NCI-H526 (cell line): Measurements from ENCODE around the gene HAPLN1.

Experiments
- DNase-seq, 2 experiments: peaks; one replicate each; lab custom pipeline; 2025; lab: John Stamatoyannopoulos, UW

Gene HAPLN1

DNA sequence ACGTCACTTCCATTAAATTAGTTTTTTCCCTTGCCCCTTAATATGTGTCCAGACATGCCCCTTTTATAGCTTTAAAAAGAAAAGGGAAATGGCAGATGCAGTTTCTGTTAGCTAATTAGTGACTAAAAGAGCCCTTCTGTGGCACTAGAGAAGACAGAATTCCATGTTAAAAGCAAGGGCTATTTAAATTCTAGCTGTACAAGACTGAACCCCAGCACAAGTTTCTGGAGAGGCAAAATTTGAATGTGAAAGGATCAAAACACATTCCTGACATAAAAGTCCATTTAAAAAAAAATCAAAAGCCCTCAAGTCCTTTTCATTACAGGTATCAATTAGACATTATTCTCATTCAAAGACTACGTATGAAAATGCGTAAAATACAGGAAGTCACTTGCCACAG lies 78.7 kb downstream of the HAPLN1 start:
- DNase-seq: no peak

DNA sequence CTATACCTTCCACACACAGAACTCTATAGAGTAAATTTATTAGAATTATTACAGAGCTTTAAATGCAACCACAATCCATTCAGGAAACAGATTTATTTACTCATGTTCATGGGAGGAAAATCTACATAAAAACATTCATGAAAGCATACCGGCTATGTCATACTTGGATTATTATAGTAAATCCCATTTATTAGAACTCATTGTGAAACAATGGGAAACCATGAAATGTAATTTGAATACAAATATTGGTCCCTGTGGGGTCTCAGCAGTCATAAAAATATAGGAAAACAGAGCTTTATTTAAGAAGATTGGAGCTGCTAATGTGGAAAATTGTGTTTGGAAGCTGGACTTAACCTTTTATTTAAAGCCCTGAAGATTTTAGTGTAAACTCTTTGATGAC lies 80.7 kb downstream of the HAPLN1 start:
- DNase-seq: no peak

DNA sequence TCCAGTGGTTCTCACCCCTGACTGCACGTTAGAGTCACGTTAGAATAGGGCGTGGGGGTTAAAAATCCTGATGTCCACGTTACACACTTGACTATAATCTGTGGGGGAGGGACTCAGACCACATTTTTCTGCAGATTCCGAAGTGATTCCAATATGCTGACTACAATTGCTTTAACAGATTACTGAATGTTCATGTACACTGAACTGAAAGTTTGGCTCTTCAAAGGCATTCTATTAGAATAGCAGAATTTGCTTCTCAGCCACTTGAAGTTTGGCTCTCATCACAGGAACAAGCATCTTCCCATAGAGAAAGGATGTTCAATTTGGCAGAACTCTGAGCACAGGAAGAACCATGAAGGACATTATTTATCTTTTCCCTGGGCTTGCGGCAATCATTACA lies 84.5 kb downstream of the HAPLN1 start:
- DNase-seq: no peak

DNA sequence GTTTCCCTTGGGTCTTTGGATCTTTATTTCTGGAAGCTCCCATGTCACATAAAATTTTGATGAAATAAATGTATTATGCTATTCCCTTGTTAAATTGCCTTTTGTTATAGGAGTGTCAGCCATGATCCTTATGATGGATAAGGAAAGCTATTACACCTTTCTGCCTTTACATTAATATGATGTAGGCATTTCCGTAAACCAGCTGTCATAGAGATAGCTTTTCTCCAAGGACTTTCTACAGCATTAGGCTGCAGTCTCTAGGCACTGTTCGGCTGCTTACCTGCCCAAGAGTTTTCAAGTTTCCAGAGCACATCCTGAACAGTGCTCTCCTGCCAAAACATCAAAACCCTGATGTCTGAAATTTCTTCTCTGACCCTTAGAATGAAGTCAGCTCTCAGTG lies 87.4 kb downstream of the HAPLN1 start:
- DNase-seq: no peak

DNA sequence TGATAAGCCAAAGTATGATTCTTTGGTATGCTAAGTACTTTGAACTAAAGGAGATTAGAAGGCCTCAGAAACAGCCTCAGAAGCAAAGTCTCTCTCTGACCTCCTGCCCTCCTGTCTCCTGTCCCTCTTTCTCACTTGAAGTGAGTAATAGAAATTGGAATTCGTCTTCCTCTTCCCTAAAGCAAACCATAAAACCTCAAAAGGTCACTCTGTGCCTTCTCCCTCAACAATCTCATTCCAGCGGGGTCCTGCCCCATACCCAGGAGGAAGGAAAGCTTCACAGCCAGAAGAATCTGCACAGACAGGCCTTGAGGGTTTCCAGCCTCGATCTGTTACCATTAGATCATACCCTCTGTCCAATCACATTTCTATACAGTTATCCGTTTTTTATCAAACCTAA lies 87.8 kb downstream of the HAPLN1 start:
- no peak for DNase-seq

DNA sequence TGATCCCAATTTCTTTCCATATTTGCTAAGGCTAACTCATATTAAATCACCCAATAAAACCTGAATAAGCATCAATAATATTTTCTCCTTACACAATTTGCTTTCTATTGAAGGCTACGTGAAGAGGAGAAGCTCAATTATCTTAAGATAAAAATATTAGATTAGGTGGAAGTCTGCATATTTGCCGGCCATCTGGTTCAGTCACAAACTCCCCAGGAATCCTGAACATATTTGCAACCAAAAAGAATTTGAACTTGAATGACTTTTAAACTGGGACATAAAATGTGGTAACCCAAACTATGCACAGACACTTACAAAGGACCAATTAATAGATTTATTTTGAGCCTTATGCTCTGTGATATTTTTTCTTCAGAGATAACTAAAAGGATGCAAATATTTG lies 92.3 kb downstream of the HAPLN1 start:
- DNase-seq: no peak

DNA sequence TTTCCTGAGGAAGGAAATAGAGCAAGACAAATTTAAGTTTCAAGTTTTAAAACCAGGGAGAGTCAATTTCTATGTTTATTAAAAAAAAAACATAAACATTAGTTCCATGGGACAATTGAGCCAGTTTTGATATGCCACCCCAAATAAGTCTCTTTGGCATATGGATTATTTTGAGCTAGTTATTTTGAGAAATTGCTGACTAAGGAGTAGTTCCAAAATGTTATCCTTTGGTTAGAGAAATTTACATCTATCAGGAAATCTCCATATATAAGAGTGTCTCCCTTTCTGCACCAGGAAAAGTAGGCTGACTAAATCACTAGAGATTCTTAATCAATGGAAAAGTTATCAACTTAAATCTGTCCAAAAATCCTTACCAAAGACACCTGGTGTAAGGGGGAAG lies 105.8 kb downstream of the HAPLN1 start:
- DNase-seq: no peak

DNA sequence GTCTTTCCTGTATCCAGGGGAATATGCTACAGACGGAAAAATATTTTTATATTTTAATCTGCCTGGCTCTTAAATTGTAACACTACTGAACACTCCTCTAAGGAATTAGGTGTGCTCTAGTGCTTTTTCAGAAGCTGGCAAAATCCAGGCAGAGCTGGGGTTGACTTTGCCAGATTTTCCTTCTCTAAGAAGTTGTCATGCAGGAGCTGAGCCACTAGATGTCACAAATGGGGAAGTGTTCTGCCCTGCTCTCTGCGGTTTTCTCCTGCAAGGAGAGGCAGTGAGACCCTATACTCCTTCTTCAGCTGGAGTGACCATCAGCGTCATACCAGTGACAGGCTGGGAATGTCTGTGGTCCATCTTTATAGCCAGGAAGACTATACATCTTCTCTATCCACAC lies 112.5 kb downstream of the HAPLN1 start:
- DNase-seq: peak; percentile 5 to 44

DNA sequence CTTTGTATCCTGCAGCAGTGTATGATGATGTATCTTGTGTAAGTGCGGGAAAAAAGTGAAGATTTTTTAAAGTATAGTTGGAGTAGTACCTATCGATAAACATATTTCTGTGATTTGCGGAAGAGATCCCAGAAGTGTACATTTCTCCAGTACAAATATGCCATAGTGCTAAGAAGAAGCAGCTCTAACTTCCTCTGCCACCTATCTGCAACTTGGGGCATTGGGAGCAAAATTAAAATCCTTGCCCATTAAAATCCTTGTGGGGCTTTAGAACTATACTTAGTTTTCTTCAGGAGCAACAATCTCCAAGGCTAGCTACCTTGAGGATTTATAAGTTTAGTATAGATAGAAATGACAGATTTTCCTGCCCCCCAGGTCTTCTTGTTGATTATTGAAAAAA lies 125.4 kb downstream of the HAPLN1 start:
- DNase-seq: no peak

DNA sequence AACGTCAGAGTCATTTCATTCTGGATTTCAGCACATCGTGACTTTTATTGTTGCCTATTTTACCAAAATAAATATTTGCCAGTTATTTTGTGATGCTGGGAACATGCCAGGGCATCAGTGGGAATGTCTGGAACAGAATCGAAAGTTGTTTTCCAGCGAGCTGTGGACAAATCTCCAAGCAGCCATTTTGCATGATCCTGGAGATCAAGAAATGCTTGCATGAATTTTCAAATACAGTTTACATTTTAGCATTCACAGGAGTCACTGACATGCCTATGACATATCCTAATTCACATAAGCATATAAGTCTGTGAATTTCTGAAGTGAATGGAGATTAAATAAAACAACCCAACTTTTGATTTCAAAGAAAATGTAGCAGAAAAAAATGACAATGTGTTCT lies 129.7 kb downstream of the HAPLN1 start:
- no peak for DNase-seq

DNA sequence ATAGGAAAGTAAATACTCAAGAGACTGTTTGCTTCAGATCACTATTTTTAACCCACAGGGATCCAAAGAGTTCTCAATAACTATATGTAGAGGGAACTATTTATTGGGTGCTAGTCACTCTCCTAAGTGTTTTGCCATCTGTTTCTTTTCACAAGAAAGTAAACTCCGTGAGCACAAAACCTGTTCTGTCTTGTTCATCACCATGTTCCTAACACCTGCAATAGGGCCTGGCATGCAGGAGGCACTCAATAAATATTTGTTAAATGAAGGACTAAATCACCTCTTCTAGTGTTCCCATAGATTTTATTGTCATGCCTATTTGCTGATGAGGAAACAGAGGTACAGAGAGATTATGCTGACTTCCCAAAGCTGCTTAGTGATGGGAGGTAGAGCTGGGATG lies 130.9 kb downstream of the HAPLN1 start:
- DNase-seq: no peak
